GM12864 (cell line): Measurements from ENCODE around the gene GZF1.

ENCODE experiments used
- DNase-seq: peaks from one replicate; pipeline ENCODE4 v3.0.0-alpha.2; 2011; ENCODE audit warnings: low read depth
- H3K4me3 ChIP-seq: 2 replicates; pipeline ENCODE4 v1.5.1; 2011; ENCODE audit warnings: mild to moderate bottlenecking, low read depth, low read length, control low read depth
- TF ChIP-seq, protein P1 (sequence below): IDR thresholded peaks from 2 replicates; pipeline ENCODE4 v1.5.1; 2011; ENCODE audit warnings: low read depth, mild to moderate bottlenecking, moderate library complexity, low read length, control low read depth, inconsistent platforms; ENCODE audit errors: missing control alignments

Gene GZF1

GRCh38 chr20:23361119-23361475, 885 bp upstream of the GZF1 start:
- peak overlapping the region; percentile 73 for H3K4me3 ChIP-seq
- TF ChIP-seq, protein P1, sequence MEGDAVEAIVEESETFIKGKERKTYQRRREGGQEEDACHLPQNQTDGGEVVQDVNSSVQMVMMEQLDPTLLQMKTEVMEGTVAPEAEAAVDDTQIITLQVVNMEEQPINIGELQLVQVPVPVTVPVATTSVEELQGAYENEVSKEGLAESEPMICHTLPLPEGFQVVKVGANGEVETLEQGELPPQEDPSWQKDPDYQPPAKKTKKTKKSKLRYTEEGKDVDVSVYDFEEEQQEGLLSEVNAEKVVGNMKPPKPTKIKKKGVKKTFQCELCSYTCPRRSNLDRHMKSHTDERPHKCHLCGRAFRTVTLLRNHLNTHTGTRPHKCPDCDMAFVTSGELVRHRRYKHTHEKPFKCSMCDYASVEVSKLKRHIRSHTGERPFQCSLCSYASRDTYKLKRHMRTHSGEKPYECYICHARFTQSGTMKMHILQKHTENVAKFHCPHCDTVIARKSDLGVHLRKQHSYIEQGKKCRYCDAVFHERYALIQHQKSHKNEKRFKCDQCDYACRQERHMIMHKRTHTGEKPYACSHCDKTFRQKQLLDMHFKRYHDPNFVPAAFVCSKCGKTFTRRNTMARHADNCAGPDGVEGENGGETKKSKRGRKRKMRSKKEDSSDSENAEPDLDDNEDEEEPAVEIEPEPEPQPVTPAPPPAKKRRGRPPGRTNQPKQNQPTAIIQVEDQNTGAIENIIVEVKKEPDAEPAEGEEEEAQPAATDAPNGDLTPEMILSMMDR: no peak
- no peak for DNase-seq

- no peak for DNase-seq
- TF ChIP-seq, protein P1: no peak
- H3K4me3 ChIP-seq: peak overlapping the region; percentile 97
These were observed 642 bp downstream of the GZF1 start for GRCh38 chr20:23362392-23363256.

DNA sequence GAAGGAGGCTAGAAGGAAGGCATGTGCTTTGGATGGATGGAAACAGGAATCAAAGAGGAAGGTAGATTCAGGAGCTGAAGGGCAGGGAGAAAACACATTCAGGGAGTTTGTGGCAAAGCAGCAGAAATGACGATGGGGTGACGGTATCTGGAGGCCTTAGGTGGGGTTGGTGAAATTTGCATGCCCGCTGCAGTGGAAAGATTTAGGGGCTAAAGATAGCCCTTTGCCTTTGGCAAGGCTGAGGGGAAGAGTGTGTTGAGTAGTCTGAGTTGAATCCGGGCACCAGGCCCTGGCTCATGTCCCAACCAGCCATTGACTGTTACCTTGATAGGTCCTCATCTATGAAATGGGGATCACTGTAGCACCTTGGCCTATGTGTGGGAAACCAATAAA, 1.3 kb downstream of the GZF1 start:
- no peak for DNase-seq
- TF ChIP-seq, protein P1: no peak
- H3K4me3 ChIP-seq: peak overlapping the region; percentile 97

DNA sequence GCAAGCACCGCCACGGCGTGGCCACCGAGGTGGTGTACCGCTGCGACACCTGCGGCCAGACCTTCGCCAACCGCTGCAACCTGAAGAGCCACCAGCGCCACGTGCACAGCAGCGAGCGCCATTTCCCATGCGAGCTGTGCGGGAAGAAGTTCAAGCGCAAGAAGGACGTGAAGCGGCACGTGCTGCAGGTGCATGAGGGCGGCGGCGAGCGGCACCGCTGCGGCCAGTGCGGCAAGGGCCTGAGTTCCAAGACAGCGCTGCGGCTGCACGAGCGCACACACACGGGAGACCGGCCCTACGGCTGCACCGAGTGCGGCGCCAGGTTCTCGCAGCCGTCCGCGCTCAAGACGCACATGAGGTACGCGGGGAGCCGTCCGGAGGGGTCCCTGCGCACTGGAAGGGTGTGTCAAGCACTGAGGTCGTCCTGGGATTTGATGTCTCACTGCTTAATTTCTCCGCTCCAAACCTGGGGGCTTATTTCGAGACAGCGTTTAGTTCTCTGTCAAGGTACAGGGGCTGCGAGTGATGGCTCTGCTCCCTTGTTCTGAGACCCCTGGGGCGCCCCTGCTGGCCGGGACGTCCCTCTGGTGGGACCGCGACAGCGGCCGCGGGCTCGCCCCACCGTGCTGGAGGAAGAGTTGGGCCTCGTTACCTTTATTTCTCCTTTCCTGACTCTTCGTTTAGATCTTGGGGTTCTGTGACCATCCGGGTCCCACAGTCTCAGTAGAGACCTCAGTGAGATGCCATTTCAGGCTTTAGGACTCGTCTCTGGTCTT, 3.6 kb downstream of the GZF1 start:
- DNase-seq: no peak
- H3K4me3 ChIP-seq: no peak overlapping the region
- TF ChIP-seq, protein P1: no peak

GRCh38 chr20:23366384-23366783, 4.4 kb downstream of the GZF1 start:
- TF ChIP-seq, protein P1: no peak
- no peak overlapping the region for H3K4me3 ChIP-seq
- DNase-seq: no peak

GRCh38 chr20:23367770-23368169, 5.8 kb downstream of the GZF1 start:
- TF ChIP-seq, protein P1: no peak
- DNase-seq: no peak
- H3K4me3 ChIP-seq: no peak overlapping the region
